ENCODE measurements around the gene OSBPL8.

The OSBPL8 gene

GRCh38 chr12:76559400-76560085 is at the start of gene OSBPL8:
TSS of gene OSBPL8 (minus strand) at chr12:76559771. CDS start at chr12:76487551, 72,220 bp downstream.
- Mint-ChIP-seq H3K27me3 (no peaks in the 10 kb centered on the region), H3K4me3 (peak within 1 kb of the TSS; percentile 91), H3K27ac (peak within 1 kb of the TSS; percentile 96), H3K9me3 (no peaks in the 10 kb centered on the region), H3K4me1 (ENCODE audit: low read depth) (peaks cover 29% of the 10 kb centered on the region), H3K36me3 (ENCODE audit: low read depth) (peaks cover 16% of the 10 kb centered on the region)
- intact Hi-C loops (cut with micrococcal nuclease), result loop anchor here (1.0 to 10.0 kb wide), 3 partner anchors 205 to 475 kb away; partner anchors contain the start of genes BBS10, NAP1L1 and ZDHHC17

GRCh38 chr12:76608070-76608469 is 48.5 kb upstream of the OSBPL8 start:
- Mint-ChIP-seq H3K27ac (no peak overlapping the region), H3K27me3 (no peaks in the 10 kb centered on the region), H3K9me3 (no peaks in the 10 kb centered on the region)

GRCh38 chr12:76595056-76595455 is 35.5 kb upstream of the OSBPL8 start:
- peaks cover 24% of the 10 kb centered on the region for H3K4me1 Mint-ChIP-seq (ENCODE audit: low read depth)
- intact Hi-C loops (cut with micrococcal nuclease), result no loop called here
- H3K4me3 Mint-ChIP-seq, result no peak overlapping the region
- no peaks in the 10 kb centered on the region for H3K9me3 Mint-ChIP-seq
- H3K36me3 Mint-ChIP-seq (ENCODE audit: low read depth), result no peaks in the 10 kb centered on the region
- no peak overlapping the region for H3K27ac Mint-ChIP-seq
- no peaks in the 10 kb centered on the region for H3K27me3 Mint-ChIP-seq

More at GRCh38 chr12:76608070-76608469, 48.5 kb upstream of the OSBPL8 start:
- Mint-ChIP-seq H3K4me1 (ENCODE audit: low read depth) (peaks cover 8% of the 10 kb centered on the region), H3K4me3 (no peak overlapping the region), H3K36me3 (ENCODE audit: low read depth) (no peaks in the 10 kb centered on the region)
- intact Hi-C loops (cut with micrococcal nuclease), result no loop called here

GRCh38 chr12:76591476-76591875 is 31.9 kb upstream of the OSBPL8 start:
- no peaks in the 10 kb centered on the region for H3K36me3 Mint-ChIP-seq (ENCODE audit: low read depth)
- H3K4me3 Mint-ChIP-seq, result no peak overlapping the region
- intact Hi-C loops (cut with micrococcal nuclease), result no loop called here
- H3K4me1 Mint-ChIP-seq (ENCODE audit: low read depth), result peaks cover 34% of the 10 kb centered on the region
- H3K9me3 Mint-ChIP-seq, result no peaks in the 10 kb centered on the region
- no peak overlapping the region for H3K27ac Mint-ChIP-seq
- no peaks in the 10 kb centered on the region for H3K27me3 Mint-ChIP-seq

- Mint-ChIP-seq H3K27me3 (no peaks in the 10 kb centered on the region), H3K4me1 (ENCODE audit: low read depth) (peaks cover 33% of the 10 kb centered on the region), H3K36me3 (ENCODE audit: low read depth) (no peaks in the 10 kb centered on the region), H3K27ac (no peak overlapping the region), H3K4me3 (no peak overlapping the region), H3K9me3 (no peaks in the 10 kb centered on the region)
- intact Hi-C loops (cut with micrococcal nuclease), result no loop called here
These were observed 30.6 kb upstream of the OSBPL8 start for GRCh38 chr12:76590131-76590530.

- H3K4me1 Mint-ChIP-seq (ENCODE audit: low read depth), result peaks cover 33% of the 10 kb centered on the region
- H3K4me3 Mint-ChIP-seq, result no peak overlapping the region
- no peak overlapping the region for H3K27ac Mint-ChIP-seq
- no peaks in the 10 kb centered on the region for H3K36me3 Mint-ChIP-seq (ENCODE audit: low read depth)
- intact Hi-C loops (cut with micrococcal nuclease), result loop anchor here (10.0 kb wide), 2 partner anchors 204 to 1064 kb away; no protein-coding TSS in a partner anchor
- no peaks in the 10 kb centered on the region for H3K27me3 Mint-ChIP-seq
- no peaks in the 10 kb centered on the region for H3K9me3 Mint-ChIP-seq
These were observed 29.5 kb upstream of the OSBPL8 start for GRCh38 chr12:76588881-76589565.

GRCh38 chr12:76587428-76588178 is 28.0 kb upstream of the OSBPL8 start:
- Mint-ChIP-seq H3K27me3 (no peaks in the 10 kb centered on the region), H3K4me1 (ENCODE audit: low read depth) (peaks cover 33% of the 10 kb centered on the region), H3K36me3 (ENCODE audit: low read depth) (no peaks in the 10 kb centered on the region), H3K4me3 (no peak overlapping the region), H3K9me3 (no peaks in the 10 kb centered on the region), H3K27ac (no peak overlapping the region)
- intact Hi-C loops (cut with micrococcal nuclease), result loop anchor here (10.0 kb wide), 2 partner anchors 203 to 1063 kb away; no protein-coding TSS in a partner anchor

GRCh38 chr12:76586764-76587395 is 27.3 kb upstream of the OSBPL8 start:
- no peak overlapping the region for H3K4me3 Mint-ChIP-seq
- H3K27ac Mint-ChIP-seq, result no peak overlapping the region
- H3K36me3 Mint-ChIP-seq (ENCODE audit: low read depth), result no peaks in the 10 kb centered on the region
- H3K9me3 Mint-ChIP-seq, result no peaks in the 10 kb centered on the region
- no peaks in the 10 kb centered on the region for H3K27me3 Mint-ChIP-seq
- H3K4me1 Mint-ChIP-seq (ENCODE audit: low read depth), result peaks cover 32% of the 10 kb centered on the region
- intact Hi-C loops (cut with micrococcal nuclease), result loop anchor here (10.0 kb wide), 2 partner anchors 202 to 1062 kb away; no protein-coding TSS in a partner anchor

- intact Hi-C loops (cut with micrococcal nuclease), result loop anchor here (10.0 kb wide), 2 partner anchors 198 to 1058 kb away; no protein-coding TSS in a partner anchor
- no peaks in the 10 kb centered on the region for H3K27me3 Mint-ChIP-seq
- H3K27ac Mint-ChIP-seq, result no peak overlapping the region
- H3K4me1 Mint-ChIP-seq (ENCODE audit: low read depth), result no peaks in the 10 kb centered on the region
- no peaks in the 10 kb centered on the region for H3K9me3 Mint-ChIP-seq
- no peaks in the 10 kb centered on the region for H3K36me3 Mint-ChIP-seq (ENCODE audit: low read depth)
- H3K4me3 Mint-ChIP-seq, result no peak overlapping the region
These were observed 23.7 kb upstream of the OSBPL8 start for GRCh38 chr12:76583301-76583700.

GRCh38 chr12:76573840-76574373 is 14.3 kb upstream of the OSBPL8 start:
- Mint-ChIP-seq H3K27ac (no peak overlapping the region), H3K27me3 (no peaks in the 10 kb centered on the region), H3K9me3 (no peaks in the 10 kb centered on the region), H3K4me1 (ENCODE audit: low read depth) (peaks cover 4% of the 10 kb centered on the region), H3K36me3 (ENCODE audit: low read depth) (no peaks in the 10 kb centered on the region), H3K4me3 (no peak overlapping the region)
- intact Hi-C loops (cut with micrococcal nuclease), result no loop called here

- no peak overlapping the region for H3K4me3 Mint-ChIP-seq
- no peaks in the 10 kb centered on the region for H3K9me3 Mint-ChIP-seq
- no peaks in the 10 kb centered on the region for H3K27me3 Mint-ChIP-seq
- H3K36me3 Mint-ChIP-seq (ENCODE audit: low read depth), result no peaks in the 10 kb centered on the region
- H3K27ac Mint-ChIP-seq, result no peak overlapping the region
- intact Hi-C loops (cut with micrococcal nuclease), result no loop called here
- peaks cover 4% of the 10 kb centered on the region for H3K4me1 Mint-ChIP-seq (ENCODE audit: low read depth)
These were observed 11.7 kb upstream of the OSBPL8 start for GRCh38 chr12:76571256-76571655.

GRCh38 chr12:76569685-76570604 is 10.4 kb upstream of the OSBPL8 start:
- Mint-ChIP-seq H3K9me3 (no peaks in the 10 kb centered on the region), H3K4me1 (ENCODE audit: low read depth) (peaks cover 4% of the 10 kb centered on the region), H3K4me3 (no peak overlapping the region), H3K27me3 (no peaks in the 10 kb centered on the region), H3K36me3 (ENCODE audit: low read depth) (no peaks in the 10 kb centered on the region), H3K27ac (no peak overlapping the region)
- intact Hi-C loops (cut with micrococcal nuclease), result no loop called here
